Measurements from ENCODE around the gene TP53AIP1.

DNA sequence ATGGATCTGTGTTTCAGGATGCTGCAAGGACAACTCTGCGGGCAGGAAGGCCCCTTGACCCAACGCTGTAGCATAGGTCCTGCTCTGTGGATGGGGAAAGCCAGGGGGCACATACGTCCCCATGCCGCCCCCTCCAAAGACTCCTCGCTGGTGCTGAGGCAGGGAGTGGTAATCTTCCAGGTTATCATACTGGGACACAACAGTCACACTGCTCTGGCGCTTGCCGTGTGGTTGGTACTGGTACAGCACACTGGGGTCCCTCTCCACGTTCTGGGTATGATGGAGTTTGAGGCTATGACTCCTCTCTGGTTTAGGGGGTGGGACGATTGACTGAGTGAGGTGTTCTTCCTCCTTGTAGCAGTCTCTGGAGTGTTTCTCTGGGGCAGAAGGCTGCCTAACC is 26.2 kb upstream of the TP53AIP1 start:
- TF ChIP-seq POLR2A (IDR thresholded peaks at IDR 0.05; ENCODE audit: low read depth, low read length) (no peak), TAF1 (IDR thresholded peaks at IDR 0.05; ENCODE audit: low read depth, low read length) (no peak), POLR2AphosphoS5 (IDR thresholded peaks at IDR 0.05; ENCODE audit: low read depth, low read length) (no peak), PAX5 (IDR thresholded peaks at IDR 0.05; ENCODE audit: insufficient read depth, low read length, severe bottlenecking) (no peak), SPI1 (IDR thresholded peaks at IDR 0.05; ENCODE audit: low read depth, low read length) (no peak)
